CD4-positive, alpha-beta T cell treated with Interleukin-6 at 100 ng/mL for 8 hours (primary cell): ENCODE data around the gene DIABLO.
"Not testable (repeated sequence)": the region's sequence is repeated elsewhere in the genome, so short reads cannot be mapped to it uniquely, and the experiment has no call there.

Source experiments
- DNase-seq: peaks from one replicate; pipeline ENCODE4 v3.0.0-alpha.2; 2020; ENCODE audit warnings: mixed read lengths, low spot score

Gene DIABLO

GRCh38 chr12:122225683-122226365, at the start of gene DIABLO:
Gene DIABLO, minus strand, starts transcription at chr12:122226052. Its CDS starts 38 bp downstream, at chr12:122226014.
- DNase-seq, result peak; percentile 100

GRCh38 chr12:122275459-122275858, 49.6 kb upstream of the DIABLO start:
- no peak for DNase-seq

DNA sequence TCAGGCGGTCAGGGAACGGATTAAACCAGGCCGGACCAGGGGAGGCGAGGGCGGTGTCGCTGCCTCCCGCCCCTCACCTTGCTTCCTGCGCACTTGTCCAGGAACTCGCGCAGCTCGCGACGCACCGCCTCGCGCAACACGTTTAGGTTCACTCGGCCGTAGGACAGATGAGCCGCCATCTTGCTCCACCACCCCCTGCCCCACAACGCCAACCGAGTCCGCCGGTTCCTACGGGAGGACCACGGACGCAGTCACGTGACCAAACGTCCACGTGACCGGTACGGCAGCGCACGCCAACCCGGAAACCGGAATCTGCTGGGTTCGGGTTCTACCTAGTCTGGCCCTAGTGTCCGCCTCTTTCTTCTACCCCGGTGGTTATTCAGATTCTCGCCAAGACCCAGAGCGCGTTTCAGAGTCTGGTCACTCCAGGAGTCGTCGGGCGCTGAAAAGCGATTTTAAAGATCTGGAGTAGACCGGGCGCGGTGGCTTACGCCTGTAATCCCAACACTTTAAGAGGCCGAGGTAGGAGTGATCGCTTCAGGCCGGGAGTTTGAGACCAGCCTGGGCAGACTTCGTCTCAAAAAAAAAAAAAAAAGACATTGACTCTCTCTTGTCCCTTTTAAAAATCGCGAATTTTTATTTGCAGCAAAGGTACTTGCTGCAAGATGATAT, 40.5 kb upstream of the DIABLO start, which contains the start of gene VPS33A:
Gene VPS33A (minus strand): TSS at position 265 of the 672 bp plus-strand sequence. CDS start 86 bp downstream, at position 179.
- peak; percentile 91 for DNase-seq

DNA sequence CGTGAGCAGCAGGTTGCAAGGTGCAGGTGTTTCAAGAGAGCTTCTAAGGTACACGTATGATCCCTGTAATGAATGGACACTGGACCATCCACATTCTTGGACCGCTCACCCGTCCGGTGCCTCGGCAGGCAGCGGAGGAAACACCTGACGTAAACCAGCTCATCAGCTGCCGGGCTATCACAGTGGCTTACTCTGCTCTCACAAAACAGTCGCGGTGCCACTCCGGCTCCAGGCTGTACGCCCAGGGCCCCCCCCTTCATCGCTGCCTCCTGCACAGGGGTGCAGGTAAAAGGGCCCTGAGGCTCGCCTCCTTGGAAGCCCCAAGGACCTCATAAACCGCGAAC, 40.0 kb upstream of the DIABLO start:
- DNase-seq, result peak; percentile 41

- DNase-seq, result peak; percentile 4
Observed at GRCh38 chr12:122265476-122265875, 39.6 kb upstream of the DIABLO start.

DNA sequence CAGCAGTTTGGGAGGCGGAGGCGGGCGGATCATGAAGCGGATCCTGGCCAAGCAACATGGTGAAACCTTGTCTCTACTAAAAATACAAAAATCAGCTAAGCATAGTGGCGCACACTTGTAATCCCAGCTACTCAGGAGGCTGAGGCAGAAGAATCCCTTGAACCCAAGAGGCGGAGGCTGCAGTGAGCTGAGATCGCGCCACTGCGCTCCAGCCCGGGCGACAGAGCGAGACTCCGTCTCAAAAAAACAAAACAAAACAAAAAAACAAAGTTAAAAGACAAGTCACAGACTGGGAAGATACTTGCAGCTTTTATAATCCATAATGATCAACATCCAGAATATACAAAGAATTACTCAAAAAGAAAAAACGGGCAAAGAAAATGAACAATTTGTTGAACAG, 34.9 kb upstream of the DIABLO start:
- not testable (repeated sequence) for DNase-seq

- DNase-seq, result not testable (repeated sequence)
Observed at GRCh38 chr12:122258939-122259338, 33.1 kb upstream of the DIABLO start.

GRCh38 chr12:122258462-122258861, 32.6 kb upstream of the DIABLO start:
- DNase-seq, result not testable (repeated sequence)

DNA sequence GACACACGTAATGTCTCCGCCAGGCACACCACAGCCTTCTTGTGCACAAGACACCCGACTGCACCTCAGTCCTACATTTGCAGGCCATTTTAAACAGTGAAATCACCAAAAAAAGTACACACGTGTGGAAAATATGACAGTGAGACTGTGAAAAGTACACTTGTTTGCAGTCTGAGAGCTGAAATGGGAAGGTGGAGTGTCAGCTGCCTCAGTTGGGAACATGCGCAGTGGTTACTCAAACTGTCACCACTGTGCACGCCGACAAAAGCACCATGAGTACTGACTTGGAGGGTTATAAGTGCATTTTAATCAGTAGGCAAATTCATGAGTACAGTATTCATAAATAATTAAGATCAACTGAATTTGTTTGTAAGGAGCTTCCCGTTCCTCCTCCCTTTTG, 24.7 kb upstream of the DIABLO start:
- no peak for DNase-seq

DNA sequence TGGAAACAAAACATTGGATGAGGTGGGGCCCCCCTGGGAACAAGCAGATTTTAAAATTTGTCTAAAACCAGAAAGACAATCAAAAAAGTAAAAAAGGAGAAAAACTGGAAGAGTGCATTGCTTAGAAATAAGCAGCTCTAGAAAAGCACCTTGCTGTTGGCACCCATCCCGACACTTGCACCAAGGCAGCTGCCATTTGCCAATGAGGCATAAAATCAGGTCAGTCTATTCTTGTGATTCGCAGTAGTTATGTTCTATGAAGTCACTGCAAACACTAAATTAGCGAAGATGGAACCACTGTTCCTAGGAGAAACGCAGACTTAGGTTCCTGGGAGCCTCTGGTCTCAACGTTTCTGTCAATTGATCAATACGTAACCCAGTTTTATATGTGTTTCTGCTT, 24.2 kb upstream of the DIABLO start:
- DNase-seq, result no peak

GRCh38 chr12:122245553-122245952, 19.7 kb upstream of the DIABLO start:
- DNase-seq, result no peak

GRCh38 chr12:122244565-122245371, 18.9 kb upstream of the DIABLO start:
- DNase-seq, result peak; percentile 32

DNA sequence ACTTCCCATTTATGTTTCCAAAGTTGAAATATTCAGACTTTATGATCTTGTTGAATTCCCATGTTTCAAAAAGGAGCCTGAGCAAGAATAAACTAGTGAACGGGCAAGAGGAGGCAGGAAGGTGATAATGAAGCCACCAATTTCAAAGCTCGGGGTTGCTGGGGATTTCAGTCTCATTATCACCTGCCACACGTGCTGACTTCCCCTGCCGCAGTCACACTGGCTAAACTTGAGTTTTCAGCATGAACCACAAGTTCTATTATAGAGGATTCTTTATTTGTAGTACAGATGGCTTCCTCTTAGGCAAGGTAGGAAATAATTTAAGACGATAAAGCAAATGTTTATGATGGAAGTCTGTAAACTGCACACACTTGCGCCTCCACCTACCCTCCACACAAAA, 18.1 kb upstream of the DIABLO start:
- DNase-seq, result peak; percentile 22

DNA sequence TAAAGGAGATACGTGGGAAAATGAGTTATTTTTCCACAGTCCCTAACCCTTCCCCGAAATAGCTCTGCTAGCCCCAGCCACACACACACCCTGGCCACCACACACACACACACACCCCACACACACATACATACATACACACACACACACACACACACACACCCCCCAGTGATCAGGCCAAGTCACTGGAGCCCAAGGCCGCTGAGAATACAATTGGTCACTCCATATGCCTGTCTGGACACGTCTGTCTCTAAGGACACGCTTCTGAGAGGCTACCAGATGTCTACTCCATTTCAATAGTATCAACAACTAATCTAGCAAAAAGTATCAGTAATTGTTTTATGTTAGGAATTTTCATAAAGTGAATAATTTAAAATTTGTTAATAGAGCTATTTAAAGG, 13.0 kb upstream of the DIABLO start:
- DNase-seq, result no peak

DNA sequence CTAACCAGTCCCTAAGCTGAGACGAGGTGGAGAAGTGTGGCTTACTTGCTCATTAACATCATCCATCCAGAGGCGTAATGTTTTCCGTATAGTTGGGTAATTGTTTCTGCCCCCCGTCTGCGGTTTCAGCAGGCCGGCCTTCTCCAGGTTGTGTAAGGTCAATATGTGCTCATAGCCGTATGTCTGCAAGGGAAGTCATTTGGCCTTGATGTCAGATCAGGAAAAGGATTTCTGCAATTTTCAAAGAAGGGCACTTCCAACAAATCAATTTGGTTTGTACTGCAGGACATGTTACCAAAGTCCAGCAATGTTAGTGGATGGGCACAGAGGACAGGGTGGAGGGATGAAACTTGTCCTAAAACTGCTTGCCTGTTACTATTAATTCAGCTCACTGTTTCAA, 9.9 kb upstream of the DIABLO start:
- DNase-seq, result no peak

GRCh38 chr12:122232691-122233090, 6.8 kb upstream of the DIABLO start:
- DNase-seq, result no peak

GRCh38 chr12:122230798-122231197, 4.9 kb upstream of the DIABLO start:
- no peak for DNase-seq

- no peak for DNase-seq
Observed at GRCh38 chr12:122228092-122228491, 2.2 kb upstream of the DIABLO start.

DNA sequence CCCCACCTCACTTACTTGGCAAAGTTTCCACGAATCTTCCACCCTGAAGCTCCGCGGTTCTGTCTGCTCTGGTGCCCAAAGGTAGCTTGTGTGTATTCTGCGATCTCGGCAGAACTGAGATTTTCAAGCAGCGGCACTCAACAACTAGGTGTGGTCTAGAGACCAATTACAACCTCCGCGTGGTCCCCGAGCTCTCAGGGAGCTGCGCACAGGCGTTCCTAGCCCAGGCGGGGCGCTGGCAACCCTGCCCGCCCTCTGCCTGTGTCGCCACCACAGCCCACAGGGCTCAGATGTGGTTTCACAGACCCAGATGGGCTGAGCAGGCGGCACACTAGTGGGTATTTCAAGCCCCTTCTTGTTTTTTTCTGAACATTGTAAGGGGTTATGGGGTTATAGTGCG, 1.5 kb upstream of the DIABLO start:
- DNase-seq, result peak; percentile 11

DNA sequence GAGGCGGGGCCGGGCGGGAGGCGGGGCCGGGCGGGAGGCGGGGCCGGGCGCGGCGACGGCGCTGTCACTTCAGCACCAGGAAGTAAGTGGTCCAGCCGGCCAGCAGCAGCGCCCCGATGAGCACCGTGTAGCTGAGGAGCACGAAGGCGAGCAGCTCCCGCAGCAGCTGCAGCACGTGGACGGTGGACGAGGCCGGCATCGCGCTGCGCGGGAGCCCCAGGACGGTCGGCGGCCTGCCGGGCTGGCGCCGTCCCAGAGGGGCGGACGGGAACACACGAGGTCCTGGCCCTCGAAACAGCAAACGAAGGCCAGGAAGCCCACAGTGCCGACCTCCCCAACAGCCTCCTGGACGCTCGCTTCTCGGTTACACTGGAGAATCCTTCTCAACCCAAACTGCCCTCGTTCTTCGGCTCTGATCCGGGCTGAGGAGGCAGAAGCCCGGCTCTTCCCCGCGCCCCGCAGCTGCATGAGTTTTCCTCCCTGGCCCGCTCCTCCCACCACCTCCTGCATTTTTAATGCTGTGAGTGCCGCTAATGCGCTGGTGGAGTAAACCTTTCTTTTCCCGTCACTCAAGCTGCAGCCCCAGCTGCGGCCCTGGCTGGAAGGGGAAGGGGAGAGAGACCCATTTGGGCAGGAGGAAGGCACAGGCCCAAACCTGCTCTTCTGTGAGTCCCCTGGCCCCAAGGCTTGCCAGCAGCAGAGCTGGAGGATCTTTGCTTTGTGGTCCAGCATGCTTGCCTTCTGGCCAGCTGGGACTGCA, 694 bp upstream of the DIABLO start:
- DNase-seq, result no peak

DNA sequence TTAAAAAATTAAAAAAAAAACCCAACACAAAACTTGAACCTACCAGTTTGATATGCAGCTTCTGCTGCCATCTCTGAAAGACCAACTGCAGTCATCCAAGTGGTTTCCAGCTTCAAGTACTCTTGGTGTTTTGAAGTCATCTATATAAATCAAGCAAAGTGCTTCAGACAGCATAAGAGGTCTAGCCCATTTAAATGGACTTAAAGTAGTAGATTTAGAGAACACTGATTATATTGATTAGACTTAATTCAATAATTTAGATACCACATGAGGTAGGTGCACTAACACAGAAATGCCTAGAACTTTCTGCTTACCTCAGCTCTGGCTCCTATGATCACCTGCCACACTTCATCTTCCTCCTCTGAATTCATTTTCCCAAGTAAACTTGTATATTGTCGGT, 9.4 kb downstream of the DIABLO start:
- no peak for DNase-seq

GRCh38 chr12:122215771-122216170, 10.1 kb downstream of the DIABLO start:
- DNase-seq, result no peak
